ENCODE results near the gene MYLK. TPM values are rescaled to one million over a fixed set of nuclear protein-coding genes. Genes with fewer than 3 reads are reported as not detected.

MYLK gene
- polyA plus RNA-seq, 3 donors: 0.35 to 1.3 (median 0.51) TPM

- Mint-ChIP-seq H3K4me3 (no peak overlapping the region), H3K27ac (no peak overlapping the region), H3K27me3 (ENCODE audit: low read depth in 3 of 3) (peaks cover 0 to 4% (median 3%) of the 10 kb centered on the region in 3 donors), H3K36me3 (no peaks in the 10 kb centered on the region), H3K9me3 (peaks cover 0 to 4% (median under 1%) of the 10 kb centered on the region in 7 donors), H3K4me1 (no peaks in the 10 kb centered on the region)
- DNase-seq: no peak
- Histone ChIP-seq H3K36me3 (replicated peaks in 1 of 2; ENCODE audit: control insufficient read depth in 1 of 2, insufficient read depth in 2 of 2, low read length in 2 of 2) (no peaks in the 10 kb centered on the region), H2AFZ (ENCODE audit: insufficient read depth, low read depth, low read length, poor library complexity, severe bottlenecking) (no peak overlapping the region), H3K9me3 (replicated peaks in 1 of 2; ENCODE audit: control insufficient read depth in 1 of 2, insufficient read depth in 1 of 2, low read length in 2 of 2) (no peaks in the 10 kb centered on the region), H3K4me3 (replicated peaks in 1 of 3; ENCODE audit: low read depth in 2 of 3, low read length in 3 of 3) (no peak overlapping the region), H3K27me3 (ENCODE audit: control insufficient read depth in 2 of 2, insufficient read depth in 2 of 2, low read length in 2 of 2) (no peaks in the 10 kb centered on the region), H3K9ac (ENCODE audit: insufficient read depth, low read length, poor library complexity, severe bottlenecking) (no peak overlapping the region), H3K4me2 (replicated peaks; ENCODE audit: extremely low read depth, low read length, poor library complexity, severe bottlenecking) (no peak overlapping the region), H3K27ac (ENCODE audit: low read depth in 1 of 2, low read length in 2 of 2) (no peak overlapping the region), H3K4me1 (ENCODE audit: control insufficient read depth in 1 of 2, insufficient read depth in 2 of 2, low read length in 2 of 2) (no peaks in the 10 kb centered on the region), H4K20me1 (ENCODE audit: insufficient read depth, low read length) (no peaks in the 10 kb centered on the region), H3K79me2 (ENCODE audit: insufficient read depth, low read length) (no peaks in the 10 kb centered on the region)
- intact Hi-C loops (cut with micrococcal nuclease): no loop called here
- WGBS (ENCODE audit: insufficient coverage): no CpG with 5 or more reads among the region's 1 CpG
- TF ChIP-seq, protein P1, sequence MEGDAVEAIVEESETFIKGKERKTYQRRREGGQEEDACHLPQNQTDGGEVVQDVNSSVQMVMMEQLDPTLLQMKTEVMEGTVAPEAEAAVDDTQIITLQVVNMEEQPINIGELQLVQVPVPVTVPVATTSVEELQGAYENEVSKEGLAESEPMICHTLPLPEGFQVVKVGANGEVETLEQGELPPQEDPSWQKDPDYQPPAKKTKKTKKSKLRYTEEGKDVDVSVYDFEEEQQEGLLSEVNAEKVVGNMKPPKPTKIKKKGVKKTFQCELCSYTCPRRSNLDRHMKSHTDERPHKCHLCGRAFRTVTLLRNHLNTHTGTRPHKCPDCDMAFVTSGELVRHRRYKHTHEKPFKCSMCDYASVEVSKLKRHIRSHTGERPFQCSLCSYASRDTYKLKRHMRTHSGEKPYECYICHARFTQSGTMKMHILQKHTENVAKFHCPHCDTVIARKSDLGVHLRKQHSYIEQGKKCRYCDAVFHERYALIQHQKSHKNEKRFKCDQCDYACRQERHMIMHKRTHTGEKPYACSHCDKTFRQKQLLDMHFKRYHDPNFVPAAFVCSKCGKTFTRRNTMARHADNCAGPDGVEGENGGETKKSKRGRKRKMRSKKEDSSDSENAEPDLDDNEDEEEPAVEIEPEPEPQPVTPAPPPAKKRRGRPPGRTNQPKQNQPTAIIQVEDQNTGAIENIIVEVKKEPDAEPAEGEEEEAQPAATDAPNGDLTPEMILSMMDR (IDR thresholded peaks at IDR 0.05): no peak
Observed at GRCh38 chr3:123871946-123872345, 12.2 kb downstream of the MYLK start.

GRCh38 chr3:123870033-123870432 lies 14.1 kb downstream of the MYLK start:
- Mint-ChIP-seq H3K9me3 (peaks cover 0 to 6% (median 3%) of the 10 kb centered on the region in 7 donors), H3K4me3 (no peak overlapping the region), H3K36me3 (no peaks in the 10 kb centered on the region), H3K27me3 (ENCODE audit: low read depth in 3 of 3) (peaks cover 0 to 4% (median 4%) of the 10 kb centered on the region in 3 donors), H3K27ac (peak overlapping the region in 2 of 7 donors; percentile 26 to 48), H3K4me1 (no peaks in the 10 kb centered on the region)
- Histone ChIP-seq H3K9me3 (replicated peaks in 1 of 2; ENCODE audit: control insufficient read depth in 1 of 2, insufficient read depth in 1 of 2, low read length in 2 of 2) (peaks cover 0 to 5% of the 10 kb centered on the region in 2 donors), H3K4me2 (replicated peaks; ENCODE audit: extremely low read depth, low read length, poor library complexity, severe bottlenecking) (no peak overlapping the region), H2AFZ (ENCODE audit: insufficient read depth, low read depth, low read length, poor library complexity, severe bottlenecking) (no peak overlapping the region), H3K27me3 (ENCODE audit: control insufficient read depth in 2 of 2, insufficient read depth in 2 of 2, low read length in 2 of 2) (no peaks in the 10 kb centered on the region), H3K9ac (ENCODE audit: insufficient read depth, low read length, poor library complexity, severe bottlenecking) (no peak overlapping the region), H3K36me3 (replicated peaks in 1 of 2; ENCODE audit: control insufficient read depth in 1 of 2, insufficient read depth in 2 of 2, low read length in 2 of 2) (no peaks in the 10 kb centered on the region), H3K4me3 (replicated peaks in 1 of 3; ENCODE audit: low read depth in 2 of 3, low read length in 3 of 3) (no peak overlapping the region), H4K20me1 (ENCODE audit: insufficient read depth, low read length) (no peaks in the 10 kb centered on the region), H3K79me2 (ENCODE audit: insufficient read depth, low read length) (no peaks in the 10 kb centered on the region), H3K27ac (ENCODE audit: low read depth in 1 of 2, low read length in 2 of 2) (no peak overlapping the region), H3K4me1 (ENCODE audit: control insufficient read depth in 1 of 2, insufficient read depth in 2 of 2, low read length in 2 of 2) (no peaks in the 10 kb centered on the region)
- WGBS (ENCODE audit: insufficient coverage): 85% methylated on average over 1 of the region's 1 CpG
- no peak for DNase-seq
- intact Hi-C loops (cut with micrococcal nuclease): no loop called here
- TF ChIP-seq, protein P1 (IDR thresholded peaks at IDR 0.05): no peak

Measured in CD14-positive monocyte (primary cell).